HepG2 (cell line): Measurements from ENCODE around the gene CCDC57. TPM values are rescaled to one million over a fixed set of nuclear protein-coding genes. Genes with fewer than 3 reads are reported as not detected.

ENCODE experiments used
- JUND ChIP-seq: sonication (generic); formaldehyde crosslinking; IDR thresholded peaks from 2 replicates; pipeline ENCODE4 v1.8.0; 2022; ENCODE audit warnings: mild to moderate bottlenecking, missing genetic modification reagents
- MXI1 ChIP-seq: IDR thresholded peaks from 3 replicates; pipeline ENCODE4 v1.6.1; 2012; ENCODE audit warnings: low read depth, low read length, inconsistent platforms, borderline replicate concordance
- PHF21A ChIP-seq: sonication (generic); formaldehyde crosslinking; IDR thresholded peaks from 2 replicates; pipeline ENCODE4 v1.5.0; 2020; ENCODE audit warnings: mild to moderate bottlenecking, missing genetic modification reagents
- RFX3 ChIP-seq: IDR thresholded peaks from 2 replicates; pipeline ENCODE4 v1.6.1; 2016; ENCODE audit warnings: missing biosample characterization, missing genetic modification reagents
- SKIL ChIP-seq: sonication (generic); formaldehyde crosslinking; IDR thresholded peaks from 2 replicates; pipeline ENCODE4 v1.8.0; 2022; ENCODE audit warnings: missing genetic modification reagents, mild to moderate bottlenecking, moderate library complexity, borderline replicate concordance
- THYN1 ChIP-seq: sonication (generic); formaldehyde crosslinking; IDR thresholded peaks from 2 replicates; pipeline ENCODE4 v1.8.1; 2023; ENCODE audit warnings: low read depth, mild to moderate bottlenecking, moderate library complexity, missing genetic modification reagents, borderline replicate concordance
- TSC22D2 ChIP-seq: sonication (generic); formaldehyde crosslinking; IDR thresholded peaks from 2 replicates; pipeline ENCODE4 v1.5.1; 2020; ENCODE audit warnings: missing genetic modification reagents, mild to moderate bottlenecking, borderline replicate concordance
- ZNF33B ChIP-seq: sonication (generic); formaldehyde crosslinking; IDR thresholded peaks from 2 replicates; pipeline ENCODE4 v1.5.1; 2020; ENCODE audit warnings: mild to moderate bottlenecking, missing genetic modification reagents
- ZNF574 ChIP-seq: sonication (generic); formaldehyde crosslinking; IDR thresholded peaks from 2 replicates; pipeline ENCODE4 v1.4.0; 2020; ENCODE audit warnings: missing genetic modification reagents
- polyA plus RNA-seq, 8 experiments: library from polyadenylated mRNA; depleted of rRNA in 3 of 8; stranded (reverse) in 7 of 8; unstranded in 1 of 8; fragments of >200 nt; fragmentation: Illumina TruSeq in 4 of 8; extraction: Trizol in 4 of 8; gene quantifications; 2 replicates each; pipeline versions ENCODE4 v1.2.1 to v1.2.3, GENCODE V29; 2011 to 2016; ENCODE audit warnings: low read depth in 4 of 8, missing spikeins in 1 of 8, mixed read lengths in 1 of 8; ENCODE audit not compliant: insufficient read depth in 1 of 8
- total RNA-seq, 5 experiments: library from RNA; depleted of rRNA; stranded (reverse); fragments of >200 nt; fragmentation: Illumina TruSeq; extraction: Trizol; gene quantifications; 2 replicates each; pipeline ENCODE4 v1.2.3, GENCODE V29; 2016; ENCODE audit warnings: low read depth in 1 of 5
- TF ChIP-seq, protein P1 (sequence below): sonication (generic); formaldehyde crosslinking; IDR thresholded peaks from 2 replicates; pipeline ENCODE4 v1.4.0; 2020; ENCODE audit warnings: missing genetic modification reagents
- TF ChIP-seq, protein P2 (sequence below): sonication (generic); formaldehyde crosslinking; IDR thresholded peaks from 2 replicates; pipeline ENCODE4 v1.4.0; 2020; ENCODE audit warnings: missing genetic modification reagents
- TF ChIP-seq, protein P3 (sequence below): IDR thresholded peaks from 2 replicates; pipeline ENCODE4 v1.6.1; 2016

Gene CCDC57
- total and polyA plus RNA-seq, 2 of the 13 experiments (the other 11 are each of a cell fraction or from before 2014, with no cell fraction given), result 59.3 to 59.9 TPM

- TF ChIP-seq ZNF574 (CRISPR knock-in tag) (no peak; the same call in 1 of the 2 replicates), RFX3 (CRISPR knock-in tag) (no peak), THYN1 (CRISPR knock-in tag) (no peak), PHF21A (CRISPR knock-in tag) (peak; percentile 55; the same call in 1 of the 2 replicates), JUND (CRISPR knock-in tag) (peak; percentile 54; the same call in 1 of the 2 replicates), SKIL (CRISPR knock-in tag) (peak; percentile 93), ZNF33B (CRISPR knock-in tag) (no peak), TSC22D2 (no peak), MXI1 (peak; percentile 52; the same call in 1 of the 3 replicates)
- TF ChIP-seq, protein P1, sequence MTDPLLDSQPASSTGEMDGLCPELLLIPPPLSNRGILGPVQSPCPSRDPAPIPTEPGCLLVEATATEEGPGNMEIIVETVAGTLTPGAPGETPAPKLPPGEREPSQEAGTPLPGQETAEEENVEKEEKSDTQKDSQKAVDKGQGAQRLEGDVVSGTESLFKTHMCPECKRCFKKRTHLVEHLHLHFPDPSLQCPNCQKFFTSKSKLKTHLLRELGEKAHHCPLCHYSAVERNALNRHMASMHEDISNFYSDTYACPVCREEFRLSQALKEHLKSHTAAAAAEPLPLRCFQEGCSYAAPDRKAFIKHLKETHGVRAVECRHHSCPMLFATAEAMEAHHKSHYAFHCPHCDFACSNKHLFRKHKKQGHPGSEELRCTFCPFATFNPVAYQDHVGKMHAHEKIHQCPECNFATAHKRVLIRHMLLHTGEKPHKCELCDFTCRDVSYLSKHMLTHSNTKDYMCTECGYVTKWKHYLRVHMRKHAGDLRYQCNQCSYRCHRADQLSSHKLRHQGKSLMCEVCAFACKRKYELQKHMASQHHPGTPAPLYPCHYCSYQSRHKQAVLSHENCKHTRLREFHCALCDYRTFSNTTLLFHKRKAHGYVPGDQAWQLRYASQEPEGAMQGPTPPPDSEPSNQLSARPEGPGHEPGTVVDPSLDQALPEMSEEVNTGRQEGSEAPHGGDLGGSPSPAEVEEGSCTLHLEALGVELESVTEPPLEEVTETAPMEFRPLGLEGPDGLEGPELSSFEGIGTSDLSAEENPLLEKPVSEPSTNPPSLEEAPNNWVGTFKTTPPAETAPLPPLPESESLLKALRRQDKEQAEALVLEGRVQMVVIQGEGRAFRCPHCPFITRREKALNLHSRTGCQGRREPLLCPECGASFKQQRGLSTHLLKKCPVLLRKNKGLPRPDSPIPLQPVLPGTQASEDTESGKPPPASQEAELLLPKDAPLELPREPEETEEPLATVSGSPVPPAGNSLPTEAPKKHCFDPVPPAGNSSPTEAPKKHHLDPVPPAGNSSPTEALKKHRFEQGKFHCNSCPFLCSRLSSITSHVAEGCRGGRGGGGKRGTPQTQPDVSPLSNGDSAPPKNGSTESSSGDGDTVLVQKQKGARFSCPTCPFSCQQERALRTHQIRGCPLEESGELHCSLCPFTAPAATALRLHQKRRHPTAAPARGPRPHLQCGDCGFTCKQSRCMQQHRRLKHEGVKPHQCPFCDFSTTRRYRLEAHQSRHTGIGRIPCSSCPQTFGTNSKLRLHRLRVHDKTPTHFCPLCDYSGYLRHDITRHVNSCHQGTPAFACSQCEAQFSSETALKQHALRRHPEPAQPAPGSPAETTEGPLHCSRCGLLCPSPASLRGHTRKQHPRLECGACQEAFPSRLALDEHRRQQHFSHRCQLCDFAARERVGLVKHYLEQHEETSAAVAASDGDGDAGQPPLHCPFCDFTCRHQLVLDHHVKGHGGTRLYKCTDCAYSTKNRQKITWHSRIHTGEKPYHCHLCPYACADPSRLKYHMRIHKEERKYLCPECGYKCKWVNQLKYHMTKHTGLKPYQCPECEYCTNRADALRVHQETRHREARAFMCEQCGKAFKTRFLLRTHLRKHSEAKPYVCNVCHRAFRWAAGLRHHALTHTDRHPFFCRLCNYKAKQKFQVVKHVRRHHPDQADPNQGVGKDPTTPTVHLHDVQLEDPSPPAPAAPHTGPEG (CRISPR knock-in tag), result no peak; the same call in none of the 2 replicates
- TF ChIP-seq, protein P2, sequence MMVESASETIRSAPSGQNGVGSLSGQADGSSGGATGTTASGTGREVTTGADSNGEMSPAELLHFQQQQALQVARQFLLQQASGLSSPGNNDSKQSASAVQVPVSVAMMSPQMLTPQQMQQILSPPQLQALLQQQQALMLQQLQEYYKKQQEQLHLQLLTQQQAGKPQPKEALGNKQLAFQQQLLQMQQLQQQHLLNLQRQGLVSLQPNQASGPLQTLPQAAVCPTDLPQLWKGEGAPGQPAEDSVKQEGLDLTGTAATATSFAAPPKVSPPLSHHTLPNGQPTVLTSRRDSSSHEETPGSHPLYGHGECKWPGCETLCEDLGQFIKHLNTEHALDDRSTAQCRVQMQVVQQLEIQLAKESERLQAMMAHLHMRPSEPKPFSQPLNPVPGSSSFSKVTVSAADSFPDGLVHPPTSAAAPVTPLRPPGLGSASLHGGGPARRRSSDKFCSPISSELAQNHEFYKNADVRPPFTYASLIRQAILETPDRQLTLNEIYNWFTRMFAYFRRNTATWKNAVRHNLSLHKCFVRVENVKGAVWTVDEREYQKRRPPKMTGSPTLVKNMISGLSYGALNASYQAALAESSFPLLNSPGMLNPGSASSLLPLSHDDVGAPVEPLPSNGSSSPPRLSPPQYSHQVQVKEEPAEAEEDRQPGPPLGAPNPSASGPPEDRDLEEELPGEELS (CRISPR knock-in tag), result peak; percentile 77
- TF ChIP-seq, protein P3, sequence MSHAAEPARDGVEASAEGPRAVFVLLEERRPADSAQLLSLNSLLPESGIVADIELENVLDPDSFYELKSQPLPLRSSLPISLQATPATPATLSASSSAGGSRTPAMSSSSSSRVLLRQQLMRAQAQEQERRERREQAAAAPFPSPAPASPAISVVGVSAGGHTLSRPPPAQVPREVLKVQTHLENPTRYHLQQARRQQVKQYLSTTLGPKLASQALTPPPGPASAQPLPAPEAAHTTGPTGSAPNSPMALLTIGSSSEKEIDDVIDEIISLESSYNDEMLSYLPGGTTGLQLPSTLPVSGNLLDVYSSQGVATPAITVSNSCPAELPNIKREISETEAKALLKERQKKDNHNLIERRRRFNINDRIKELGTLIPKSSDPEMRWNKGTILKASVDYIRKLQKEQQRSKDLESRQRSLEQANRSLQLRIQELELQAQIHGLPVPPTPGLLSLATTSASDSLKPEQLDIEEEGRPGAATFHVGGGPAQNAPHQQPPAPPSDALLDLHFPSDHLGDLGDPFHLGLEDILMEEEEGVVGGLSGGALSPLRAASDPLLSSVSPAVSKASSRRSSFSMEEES (CRISPR knock-in tag), result no peak
Observed at GRCh38 chr17:82216301-82217119, 3.9 kb upstream of the CCDC57 start (continued).
